Activated CD4-positive, alpha-beta T cell treated with anti-CD3 and anti-CD28 coated beads, Interleukin-2, amount 50 U/mL, for 16 hours (primary cell): ENCODE results near the gene C20orf141.

ENCODE experiments used
- DNase-seq: peaks from one replicate; pipeline ENCODE4 v3.0.0-alpha.2; 2020

C20orf141 gene

GRCh38 chr20:2851086-2851485 lies 36.3 kb downstream of the C20orf141 start:
- DNase-seq, result no peak

- no peak for DNase-seq
Measured at GRCh38 chr20:2858591-2858990, 43.8 kb downstream of the C20orf141 start.

GRCh38 chr20:2859330-2860121 lies 44.7 kb downstream of the C20orf141 start:
- no peak for DNase-seq

- DNase-seq, result no peak
Measured at GRCh38 chr20:2864626-2865025, 49.8 kb downstream of the C20orf141 start.

GRCh38 chr20:2865101-2865500 lies 50.3 kb downstream of the C20orf141 start:
- DNase-seq, result no peak
